B cell (primary cell): Measurements from ENCODE around the gene DCUN1D2. TPM values are rescaled to one million over a fixed set of nuclear protein-coding genes. Genes with fewer than 3 reads are reported as not detected.

ENCODE experiments used
- ATAC-seq: fragments of 200-7000 bp; cut with Tn5 transposase; one replicate; pipeline ENCODE4 v1.10.0; 2021; ENCODE audit warnings: low read depth, mild to moderate bottlenecking, moderate number of reproducible peaks, moderate library complexity
- CTCF ChIA-PET: fragments of 350-600 bp; sonication (Branson Sonifier 250); formaldehyde crosslinking; loops from one replicate; lab custom pipeline; 2021; ENCODE audit warnings: antibody characterized with exemption, inconsistent platforms; lab: Charles Lee
- POLR2A ChIA-PET: fragments of 350-600 bp; sonication (Branson Sonifier 250); formaldehyde crosslinking; loops from one replicate; lab custom pipeline; 2021; ENCODE audit warnings: antibody characterized with exemption; lab: Charles Lee
- DNase-seq: peaks from one replicate; pipeline ENCODE4 v3.0.0; 2013
- H2AFZ ChIP-seq: 2 replicates; pipeline ENCODE4 v1.6.1; 2012; ENCODE audit warnings: mild to moderate bottlenecking, low read depth, low read length; ENCODE audit not compliant: insufficient read depth, poor library complexity, severe bottlenecking
- H3K27ac ChIP-seq, 2 donors: 1 replicate in 1 of 2; 2 replicates in 1 of 2; pipeline ENCODE4 v1.5.1; 2012 to 2013; ENCODE audit warnings: low read length in 2 of 2, mild to moderate bottlenecking in 2 of 2, moderate library complexity in 1 of 2
- H3K27me3 ChIP-seq, 4 experiments: fragments of 200-600 bp in 1 of 4; sonication (generic) in 1 of 4; replicated peaks in 1 of 4; 1 replicate in 2 of 4; 2 replicates in 2 of 4; pipeline versions ENCODE4 v1.6.1 to v1.7.0; 2013 to 2016; ENCODE audit warnings: low read length in 3 of 4, mild to moderate bottlenecking in 2 of 4, mixed read lengths in 1 of 4, moderate library complexity in 1 of 4; ENCODE audit not compliant: insufficient read depth in 4 of 4, control insufficient read depth in 3 of 4; ENCODE audit errors: control extremely low read depth in 1 of 4
- H3K36me3 ChIP-seq, 2 experiments: replicated peaks in 1 of 2; 1 replicate in 1 of 2; 2 replicates in 1 of 2; pipeline versions ENCODE4 v1.6.1 to v1.7.1; 2013; ENCODE audit warnings: low read length in 1 of 2; ENCODE audit not compliant: insufficient read depth in 2 of 2, control insufficient read depth in 1 of 2; ENCODE audit errors: control extremely low read depth in 1 of 2, extremely low read depth in 1 of 2
- H3K4me1 ChIP-seq, 2 donors: fragments of 200-600 bp in 1 of 2; sonication (generic) in 1 of 2; 1 replicate in 1 of 2; 2 replicates in 1 of 2; pipeline versions ENCODE4 v1.5.1 to v1.6.1; 2013 to 2017; ENCODE audit warnings: low read length in 2 of 2; ENCODE audit not compliant: control insufficient read depth in 2 of 2, insufficient read depth in 2 of 2
- H3K4me2 ChIP-seq: replicated peaks from 2 replicates; pipeline ENCODE3; 2012; ENCODE audit warnings: mild to moderate bottlenecking, low read depth, low read length; ENCODE audit not compliant: poor library complexity, severe bottlenecking
- H3K4me3 ChIP-seq, 5 experiments: fragments of 200-600 bp in 1 of 5; sonication (generic) in 1 of 5; 1 replicate in 3 of 5; 2 replicates in 2 of 5; pipeline versions ENCODE4 v1.5.1 to v1.7.0; 2011 to 2016; ENCODE audit warnings: low read length in 4 of 5, mild to moderate bottlenecking in 4 of 5, low read depth in 2 of 5, control low read depth in 1 of 5, moderate library complexity in 1 of 5; ENCODE audit not compliant: insufficient read depth in 1 of 5; ENCODE audit errors: control extremely low read depth in 1 of 5, extremely low read depth in 1 of 5
- H3K79me2 ChIP-seq: fragments of 200-600 bp; sonication (generic); one replicate; pipeline ENCODE4 v1.6.0; 2016; ENCODE audit warnings: low read length; ENCODE audit not compliant: control insufficient read depth, insufficient read depth
- H3K9ac ChIP-seq: fragments of 200-600 bp; sonication (generic); 2 replicates; pipeline ENCODE4 v1.6.1; 2017; ENCODE audit warnings: mild to moderate bottlenecking, low read length, moderate library complexity
- H3K9me3 ChIP-seq, 3 donors: one replicate each; pipeline versions ENCODE4 v1.6.1 to v1.7.1; 2013; ENCODE audit warnings: low read length in 2 of 3; ENCODE audit not compliant: control insufficient read depth in 2 of 3, insufficient read depth in 1 of 3; ENCODE audit errors: control extremely low read depth in 1 of 3
- H4K20me1 ChIP-seq: 2 replicates; pipeline ENCODE4 v1.6.0; 2012; ENCODE audit warnings: mild to moderate bottlenecking, low read length; ENCODE audit not compliant: insufficient read depth, control insufficient read depth, poor library complexity, severe bottlenecking
- H3K27ac Mint-ChIP-seq: one replicate; pipeline ENCODE4 v1.8.0; 2021; ENCODE audit warnings: mixed read lengths
- H3K27me3 Mint-ChIP-seq: one replicate; pipeline ENCODE4 v1.8.0; 2021; ENCODE audit warnings: mixed read lengths
- H3K4me1 Mint-ChIP-seq: one replicate; pipeline ENCODE4 v1.8.0; 2021; ENCODE audit warnings: mixed read lengths
- H3K4me3 Mint-ChIP-seq: one replicate; pipeline ENCODE4 v1.8.0; 2021; ENCODE audit warnings: mixed read lengths
- H3K9me3 Mint-ChIP-seq: one replicate; pipeline ENCODE4 v1.8.0; 2022; ENCODE audit warnings: mixed read lengths; ENCODE audit not compliant: insufficient read depth
- EZH2 ChIP-seq: IDR thresholded peaks from 2 replicates; pipeline ENCODE4 v1.6.1; 2012; ENCODE audit warnings: borderline replicate concordance, low read depth, mild to moderate bottlenecking, moderate library complexity, low read length; ENCODE audit not compliant: insufficient read depth, poor library complexity, severe bottlenecking
- WGBS: methylation state at CpG from one replicate; pipeline ENCODE4 v1.1.5; 2013; ENCODE audit warnings: missing lambda C conversion rate; ENCODE audit not compliant: insufficient coverage; 5-methylcytosine and 5-hydroxymethylcytosine counted together
- intact Hi-C: fragments of 100-400 bp; cut with micrococcal nuclease; formaldehyde crosslinking; loops from one replicate; pipeline ENCODE4 v1.10.0; 2022
- polyA plus RNA-seq: library from polyadenylated mRNA; depleted of rRNA; stranded (reverse); fragments of >200 nt; gene quantifications from 2 replicates; pipeline ENCODE4 v1.2.3, GENCODE V29; 2012
- total RNA-seq, 2 donors: library from RNA; stranded (reverse); fragments of 120-200 nt in 1 of 2; gene quantifications; 1 replicate in 1 of 2; 2 replicates in 1 of 2; pipeline versions ENCODE4 v1.2.3 to v1.2.4, GENCODE V29; 2013 to 2022
- TF ChIP-seq, protein P1 (sequence below): fragments of 200-600 bp; IDR thresholded peaks from one replicate; pipeline ENCODE4 v1.8.0; 2022; ENCODE audit warnings: antibody characterized with exemption, mild to moderate bottlenecking

The DCUN1D2 gene
- total and polyA plus RNA-seq, 2 donors (not counting 1 experiment from before 2014, with no cell fraction given) = 15.3 to 41.3 TPM

GRCh38 chr13:113407531-113408393 lies 82.7 kb downstream of the DCUN1D2 start:
- no peaks in the 10 kb centered on the region for H3K36me3 ChIP-seq
- TF ChIP-seq EZH2 = no peak
- TF ChIP-seq, protein P1, sequence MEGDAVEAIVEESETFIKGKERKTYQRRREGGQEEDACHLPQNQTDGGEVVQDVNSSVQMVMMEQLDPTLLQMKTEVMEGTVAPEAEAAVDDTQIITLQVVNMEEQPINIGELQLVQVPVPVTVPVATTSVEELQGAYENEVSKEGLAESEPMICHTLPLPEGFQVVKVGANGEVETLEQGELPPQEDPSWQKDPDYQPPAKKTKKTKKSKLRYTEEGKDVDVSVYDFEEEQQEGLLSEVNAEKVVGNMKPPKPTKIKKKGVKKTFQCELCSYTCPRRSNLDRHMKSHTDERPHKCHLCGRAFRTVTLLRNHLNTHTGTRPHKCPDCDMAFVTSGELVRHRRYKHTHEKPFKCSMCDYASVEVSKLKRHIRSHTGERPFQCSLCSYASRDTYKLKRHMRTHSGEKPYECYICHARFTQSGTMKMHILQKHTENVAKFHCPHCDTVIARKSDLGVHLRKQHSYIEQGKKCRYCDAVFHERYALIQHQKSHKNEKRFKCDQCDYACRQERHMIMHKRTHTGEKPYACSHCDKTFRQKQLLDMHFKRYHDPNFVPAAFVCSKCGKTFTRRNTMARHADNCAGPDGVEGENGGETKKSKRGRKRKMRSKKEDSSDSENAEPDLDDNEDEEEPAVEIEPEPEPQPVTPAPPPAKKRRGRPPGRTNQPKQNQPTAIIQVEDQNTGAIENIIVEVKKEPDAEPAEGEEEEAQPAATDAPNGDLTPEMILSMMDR = no peak
- H3K79me2 ChIP-seq = no peaks in the 10 kb centered on the region
- H3K4me3 ChIP-seq = peak overlapping the region in 2 of 5 experiments; percentile 2 to 11
- peak overlapping the region; percentile 77 for H3K4me3 Mint-ChIP-seq
- peaks cover 0 to 2% (median 0%) of the 10 kb centered on the region in 4 experiments for H3K27me3 ChIP-seq
- H2AFZ ChIP-seq = peak overlapping the region; percentile 50
- intact Hi-C loops = no loop called here
- H3K9me3 Mint-ChIP-seq = no peaks in the 10 kb centered on the region
- ChIA-PET POLR2A (interaction anchor here (0.5 kb wide), 1 partner anchor 38 kb away, joined by 6 read pairs; no protein-coding TSS in a partner anchor), CTCF (no interaction called here)
- WGBS = 78% methylated on average over 36 of the region's 41 CpGs
- peak overlapping the region; percentile 41 for H3K27ac Mint-ChIP-seq
- no peaks in the 10 kb centered on the region for H4K20me1 ChIP-seq
- peaks cover 0 to 57% (median 15%) of the 10 kb centered on the region in 3 donors for H3K9me3 ChIP-seq
- H3K27me3 Mint-ChIP-seq = no peaks in the 10 kb centered on the region
- DNase-seq (no peak), ATAC-seq (peak; percentile 31)
- peaks cover 16 to 38% of the 10 kb centered on the region in 2 donors for H3K4me1 ChIP-seq
- H3K9ac ChIP-seq = no peak overlapping the region
- H3K4me1 Mint-ChIP-seq = peaks cover 27% of the 10 kb centered on the region
- H3K4me2 ChIP-seq = peak overlapping the region; percentile 52
- no peak overlapping the region for H3K27ac ChIP-seq

DNA sequence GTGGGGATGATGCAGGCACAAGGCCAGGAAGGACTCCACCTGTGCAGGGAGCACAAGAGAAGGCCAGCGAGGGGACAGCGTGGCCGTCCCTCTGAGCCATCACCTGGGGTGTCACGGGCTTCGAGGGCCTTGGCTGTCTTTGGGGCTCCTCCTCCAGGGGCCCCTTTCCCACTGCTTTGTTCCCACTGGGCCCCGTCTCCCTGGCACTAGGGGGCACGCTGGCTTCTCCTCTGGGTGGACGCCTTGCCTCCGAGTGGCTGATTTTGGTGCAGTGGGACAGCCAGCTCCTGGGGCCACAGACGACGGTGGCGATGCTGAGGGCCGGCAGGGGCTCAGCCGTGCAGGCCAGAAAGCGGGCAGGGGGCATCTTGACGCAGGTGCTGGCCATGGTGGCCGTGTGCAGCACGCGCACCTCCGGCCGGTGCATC lies 83.4 kb downstream of the DCUN1D2 start:
- H2AFZ ChIP-seq = peak overlapping the region; percentile 50
- ChIA-PET POLR2A (no interaction called here), CTCF (no interaction called here)
- no peak overlapping the region for H3K27ac ChIP-seq
- H3K27me3 Mint-ChIP-seq = no peaks in the 10 kb centered on the region
- intact Hi-C loops = no loop called here
- TF ChIP-seq, protein P1 = no peak
- no peak for TF ChIP-seq EZH2
- H3K9ac ChIP-seq = no peak overlapping the region
- peak overlapping the region; percentile 52 for H3K4me2 ChIP-seq
- H3K27me3 ChIP-seq = peaks cover 0 to 2% (median 0%) of the 10 kb centered on the region in 4 experiments
- H3K79me2 ChIP-seq = no peaks in the 10 kb centered on the region
- no peaks in the 10 kb centered on the region for H3K36me3 ChIP-seq
- peaks cover 0 to 51% (median 15%) of the 10 kb centered on the region in 3 donors for H3K9me3 ChIP-seq
- H3K4me3 Mint-ChIP-seq = peak overlapping the region; percentile 77
- H3K4me3 ChIP-seq = peak overlapping the region in 2 of 5 experiments; percentile 2 to 11
- H3K9me3 Mint-ChIP-seq = no peaks in the 10 kb centered on the region
- H3K27ac Mint-ChIP-seq = no peak overlapping the region
- ATAC-seq (no peak), DNase-seq (no peak)
- peaks cover 27% of the 10 kb centered on the region for H3K4me1 Mint-ChIP-seq
- no peaks in the 10 kb centered on the region for H4K20me1 ChIP-seq
- peaks cover 16 to 38% of the 10 kb centered on the region in 2 donors for H3K4me1 ChIP-seq
- 69% methylated on average over 21 of the region's 21 CpGs for WGBS
